GM12891 (cell line): Measurements from ENCODE around the gene PRSS16. TPM values are rescaled to one million over a fixed set of nuclear protein-coding genes. Genes with fewer than 3 reads are reported as not detected.
"Not testable (repeated sequence)": the region's sequence is repeated elsewhere in the genome, so short reads cannot be mapped to it uniquely, and the experiment has no call there.

ENCODE experiments used
- DNase-seq: peaks from one replicate; pipeline ENCODE4 v3.0.0; 2011; ENCODE audit warnings: low spot score; ENCODE audit not compliant: insufficient read length
- FAIRE-seq: peaks from 2 replicates; lab custom pipeline; 2011; peaks lifted over from hg19 to GRCh38; lab: Jason Lieb, UNC
- PAX5 ChIP-seq: IDR thresholded peaks from 2 replicates; pipeline ENCODE4 v1.6.1; 2011; ENCODE audit warnings: low read length, moderate library complexity, mild to moderate bottlenecking; ENCODE audit not compliant: insufficient read depth, severe bottlenecking
- POLR2A ChIP-seq: IDR thresholded peaks from 2 replicates; pipeline ENCODE4 v1.6.1; 2011; ENCODE audit warnings: low read depth, low read length, control low read depth
- POLR2AphosphoS5 ChIP-seq: IDR thresholded peaks from 2 replicates; pipeline ENCODE4 v1.6.1; 2011; ENCODE audit warnings: low read depth, low read length, control low read depth
- POU2F2 ChIP-seq: IDR thresholded peaks from 2 replicates; pipeline ENCODE4 v1.6.1; 2011; ENCODE audit warnings: low read depth, mild to moderate bottlenecking, control low read depth, low read length, moderate library complexity
- SPI1 ChIP-seq: IDR thresholded peaks from 2 replicates; pipeline ENCODE4 v1.6.1; 2011; ENCODE audit warnings: low read depth, low read length, control low read depth
- TAF1 ChIP-seq: IDR thresholded peaks from 2 replicates; pipeline ENCODE4 v1.6.1; 2011; ENCODE audit warnings: low read depth, low read length, control low read depth
- polyA plus RNA-seq: library from polyadenylated mRNA; unstranded; fragments of >200 nt; gene quantifications from one replicate; pipeline ENCODE4 v1.2.1, GENCODE V29; 2012; ENCODE audit warnings: low read depth, missing spikeins, inconsistent platforms; ENCODE audit not compliant: missing spikeins

The PRSS16 gene, protein sequence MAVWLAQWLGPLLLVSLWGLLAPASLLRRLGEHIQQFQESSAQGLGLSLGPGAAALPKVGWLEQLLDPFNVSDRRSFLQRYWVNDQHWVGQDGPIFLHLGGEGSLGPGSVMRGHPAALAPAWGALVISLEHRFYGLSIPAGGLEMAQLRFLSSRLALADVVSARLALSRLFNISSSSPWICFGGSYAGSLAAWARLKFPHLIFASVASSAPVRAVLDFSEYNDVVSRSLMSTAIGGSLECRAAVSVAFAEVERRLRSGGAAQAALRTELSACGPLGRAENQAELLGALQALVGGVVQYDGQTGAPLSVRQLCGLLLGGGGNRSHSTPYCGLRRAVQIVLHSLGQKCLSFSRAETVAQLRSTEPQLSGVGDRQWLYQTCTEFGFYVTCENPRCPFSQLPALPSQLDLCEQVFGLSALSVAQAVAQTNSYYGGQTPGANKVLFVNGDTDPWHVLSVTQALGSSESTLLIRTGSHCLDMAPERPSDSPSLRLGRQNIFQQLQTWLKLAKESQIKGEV
- 0.81 TPM for polyA plus RNA-seq

DNA sequence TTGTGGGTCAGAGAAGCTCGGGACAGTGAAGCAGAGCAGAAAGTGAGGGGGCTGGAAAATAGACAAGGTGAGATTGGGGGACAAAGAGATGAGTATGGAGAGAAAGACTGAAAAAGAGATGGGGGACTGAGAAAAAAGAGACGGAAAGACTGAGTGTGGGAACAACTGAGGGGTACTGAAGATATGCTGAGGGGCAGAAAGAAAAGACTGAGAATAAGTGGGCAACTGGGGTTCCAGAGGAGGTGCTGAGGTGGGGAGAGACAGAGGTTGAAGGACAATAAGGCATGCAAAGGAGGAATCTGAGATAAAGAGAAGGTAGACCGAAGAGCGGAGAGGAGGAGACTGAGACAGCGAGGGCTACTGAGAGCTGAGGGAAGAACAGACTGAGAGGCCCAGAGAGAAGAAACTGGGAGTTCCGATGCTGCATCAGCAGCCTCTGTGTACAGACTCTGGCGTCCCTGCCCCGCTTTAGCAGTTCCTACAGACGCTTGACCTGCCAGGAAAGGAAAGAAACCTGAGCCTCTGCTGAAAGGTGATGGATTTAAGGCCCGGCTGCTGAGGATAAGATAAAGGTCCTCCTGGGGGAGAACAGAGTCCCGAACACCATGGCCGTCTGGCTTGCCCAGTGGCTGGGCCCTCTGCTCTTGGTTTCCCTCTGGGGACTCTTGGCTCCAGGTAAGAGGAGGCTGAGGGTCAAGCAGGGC lies at the start of gene PRSS16:
PRSS16 (plus strand) TSS at position 569 of the 704 bp plus-strand sequence; CDS start at position 606, 37 bp downstream.
- no peak for TF ChIP-seq POLR2AphosphoS5
- no peak for TF ChIP-seq SPI1
- TF ChIP-seq PAX5: no peak
- TF ChIP-seq POU2F2: no peak
- TF ChIP-seq TAF1: no peak
- no peak for TF ChIP-seq POLR2A
- FAIRE-seq (no peak), DNase-seq (no peak)

DNA sequence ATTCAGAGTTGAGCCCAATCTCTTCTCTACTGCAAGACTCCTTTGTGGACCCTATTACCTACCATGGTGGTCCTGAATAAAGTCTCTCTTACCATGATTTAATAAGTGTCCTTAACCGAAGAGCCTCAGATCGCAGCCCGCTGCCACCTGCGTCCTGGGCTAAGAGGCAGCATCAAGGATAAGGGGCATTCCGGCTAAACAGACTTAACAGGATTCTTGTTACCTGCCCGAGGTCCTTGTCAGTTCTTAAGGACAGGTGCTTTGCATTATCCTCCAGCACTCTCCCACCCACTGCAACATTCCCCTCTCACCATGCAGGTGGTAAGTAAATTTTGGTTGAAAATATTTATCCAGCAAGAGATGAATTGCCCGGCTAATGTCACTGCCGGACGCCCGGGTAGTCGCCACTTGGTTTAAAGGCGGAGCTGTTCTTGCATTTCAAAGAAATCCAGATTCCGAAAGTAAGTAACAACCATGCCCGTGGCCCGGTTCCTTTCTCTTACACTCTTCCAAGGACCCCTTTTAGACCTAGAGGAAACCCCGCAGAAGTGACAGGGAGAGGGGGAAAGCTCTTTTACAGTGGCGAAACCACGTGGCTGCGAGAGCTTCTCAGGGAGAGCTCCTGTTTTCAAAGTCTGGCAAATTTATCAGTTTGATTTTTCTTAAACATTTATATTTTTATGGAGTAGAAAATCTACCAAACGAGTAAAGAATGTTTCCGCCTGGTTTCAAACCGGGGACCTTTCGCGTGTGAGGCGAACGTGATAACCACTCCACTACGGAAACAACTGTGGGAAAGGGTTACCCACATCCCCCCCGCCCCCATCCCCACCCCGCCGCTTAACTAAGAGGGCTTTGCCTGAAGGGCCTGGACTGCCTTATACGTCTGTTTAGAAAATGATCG lies 41.9 kb upstream of the PRSS16 start:
- FAIRE-seq (peak; percentile 55), DNase-seq (no peak)
- TF ChIP-seq PAX5 (no peak), TAF1 (no peak), POU2F2 (no peak), POLR2AphosphoS5 (no peak), POLR2A (no peak), SPI1 (no peak)

GRCh38 chr6:27206806-27207205 lies 40.7 kb upstream of the PRSS16 start:
- DNase-seq (no peak), FAIRE-seq (no peak)
- no peak for TF ChIP-seq TAF1
- no peak for TF ChIP-seq PAX5

DNA sequence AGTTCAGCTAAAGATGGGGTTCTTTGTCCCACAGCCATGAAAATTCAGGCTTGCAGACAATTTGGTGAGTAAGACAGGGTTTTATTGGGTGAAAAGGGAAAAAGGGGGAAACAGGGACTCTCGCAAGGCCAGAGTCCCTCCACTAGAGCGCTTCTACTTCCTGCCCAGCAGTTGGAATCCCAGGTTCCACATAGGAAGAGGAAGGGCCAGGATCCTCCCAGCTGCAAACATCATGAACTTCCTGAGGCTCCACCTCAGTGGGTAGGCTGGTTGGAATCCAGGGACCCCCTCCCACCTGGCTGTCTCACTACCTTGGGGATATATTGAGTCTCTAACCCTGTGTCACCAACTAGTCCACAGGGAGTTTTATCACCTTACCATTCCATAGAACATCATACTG lies 39.5 kb upstream of the PRSS16 start:
- no peak for DNase-seq
- FAIRE-seq: no peak
- no peak for TF ChIP-seq POLR2AphosphoS5

GRCh38 chr6:27209196-27209595 lies 38.3 kb upstream of the PRSS16 start:
- DNase-seq (no peak), FAIRE-seq (no peak)
- TF ChIP-seq PAX5 (no peak), TAF1 (no peak), POLR2AphosphoS5 (no peak)

DNA sequence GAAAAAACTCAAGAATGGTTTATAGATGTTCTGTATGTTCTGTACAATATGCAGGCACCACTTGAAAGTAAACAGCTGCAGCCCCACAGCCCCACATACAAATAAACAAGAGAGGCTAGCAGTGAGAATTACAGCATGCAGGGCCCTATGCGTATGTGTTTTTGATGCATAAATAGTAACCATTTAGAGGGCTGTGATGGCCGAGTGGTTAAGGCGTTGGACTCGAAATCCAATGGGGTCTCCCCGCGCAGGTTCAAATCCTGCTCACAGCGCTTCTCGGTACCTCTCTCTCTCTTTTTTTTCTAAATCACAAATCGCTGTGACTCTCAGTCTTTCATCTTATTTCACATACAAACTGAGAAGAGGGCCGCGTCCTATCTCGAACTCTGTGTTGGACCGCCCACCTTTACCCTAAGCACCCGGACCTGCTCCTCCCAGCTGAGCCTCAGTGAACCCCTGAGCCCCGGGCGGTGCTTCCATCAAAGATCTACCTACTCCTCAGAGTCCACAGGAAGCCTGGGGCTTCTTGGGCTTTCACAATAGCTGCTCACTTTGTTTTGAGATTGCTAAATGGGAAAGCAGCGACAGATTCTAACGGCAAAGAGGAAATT lies 37.7 kb upstream of the PRSS16 start:
- FAIRE-seq (no peak), DNase-seq (no peak)
- no peak for TF ChIP-seq SPI1
- no peak for TF ChIP-seq PAX5
- TF ChIP-seq POU2F2: no peak
- no peak for TF ChIP-seq POLR2A
- no peak for TF ChIP-seq POLR2AphosphoS5
- no peak for TF ChIP-seq TAF1

- DNase-seq, FAIRE-seq: not testable (repeated sequence)
Observed at GRCh38 chr6:27213091-27213517, 34.4 kb upstream of the PRSS16 start.

DNA sequence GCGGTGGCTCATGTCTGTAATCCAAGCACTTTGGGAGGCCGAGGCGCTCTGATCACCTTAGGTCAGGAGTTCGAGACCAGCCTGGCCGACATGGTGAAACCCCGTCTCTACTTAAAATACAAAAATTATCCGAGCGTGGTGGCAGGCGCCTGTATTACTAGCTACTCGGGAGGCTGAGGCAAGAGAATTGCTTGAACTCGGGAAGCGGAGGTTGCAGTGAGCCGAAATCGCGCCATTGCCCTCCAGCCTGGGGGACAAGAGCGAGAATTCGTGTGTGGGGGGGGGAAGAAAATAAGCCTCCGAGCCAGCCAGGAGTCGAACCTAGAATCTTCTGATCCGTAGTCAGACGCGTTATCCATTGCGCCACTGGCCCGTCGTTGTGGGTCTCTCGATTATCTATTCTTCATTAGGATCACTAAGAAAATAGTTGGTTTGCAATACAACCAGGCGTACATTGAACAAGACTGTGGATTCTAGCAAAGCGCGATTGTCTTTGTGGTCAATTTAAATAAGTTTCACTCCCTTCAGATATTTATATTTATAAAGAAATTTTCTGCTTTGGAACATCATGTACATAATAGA lies 33.9 kb upstream of the PRSS16 start:
- DNase-seq (no peak), FAIRE-seq (no peak)
- TF ChIP-seq POU2F2: no peak
- TF ChIP-seq POLR2A: no peak
- TF ChIP-seq TAF1: no peak
- no peak for TF ChIP-seq SPI1
- no peak for TF ChIP-seq PAX5
- TF ChIP-seq POLR2AphosphoS5: no peak

- DNase-seq (no peak), FAIRE-seq (no peak)
- TF ChIP-seq POU2F2: no peak
- no peak for TF ChIP-seq SPI1
Observed at GRCh38 chr6:27214126-27214601, 33.3 kb upstream of the PRSS16 start.

GRCh38 chr6:27216874-27217273 lies 30.6 kb upstream of the PRSS16 start:
- FAIRE-seq (no peak), DNase-seq (no peak)
- TF ChIP-seq POLR2A (no peak), TAF1 (no peak), SPI1 (no peak), POU2F2 (no peak), PAX5 (no peak), POLR2AphosphoS5 (no peak)

DNA sequence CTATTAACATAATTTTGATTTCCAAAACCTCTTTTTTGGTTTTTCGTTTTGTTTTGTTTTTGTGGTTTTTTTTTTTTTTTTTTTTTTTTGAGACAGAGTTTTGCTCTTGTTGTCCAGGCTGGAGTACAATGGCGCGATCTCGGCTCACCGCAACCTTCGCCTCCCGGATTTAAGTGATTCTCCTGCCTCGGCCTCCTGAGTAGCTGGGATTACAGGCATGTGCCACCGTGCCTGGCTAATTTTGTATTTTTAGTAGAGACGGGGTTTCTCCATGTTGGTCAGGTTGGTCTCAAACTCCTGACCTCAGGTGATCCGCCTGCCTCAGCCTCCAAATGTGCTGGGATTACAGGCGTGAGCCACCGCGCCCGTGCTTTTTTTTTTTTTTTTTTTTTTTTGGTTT lies 24.5 kb upstream of the PRSS16 start:
- not testable (repeated sequence) for FAIRE-seq

More for the DNA sequence above, 24.5 kb upstream of the PRSS16 start:
- not testable (repeated sequence) for DNase-seq
